Activated CD8-positive, alpha-beta memory T cell treated with anti-CD3 and anti-CD28 coated beads, Interleukin-2, amount 50 U/mL, for 1 hour (primary cell): ENCODE measurements around the gene FKRP.
"Not testable (repeated sequence)": the region's sequence is repeated elsewhere in the genome, so short reads cannot be mapped to it uniquely, and the experiment has no call there.

ENCODE experiments used
- DNase-seq: peaks from one replicate; pipeline ENCODE4 v3.0.0-alpha.2; 2020; ENCODE audit errors: extremely low read depth

FKRP gene

GRCh38 chr19:46759817-46760333 is 14.0 kb downstream of the FKRP start:
- DNase-seq: no peak

DNA sequence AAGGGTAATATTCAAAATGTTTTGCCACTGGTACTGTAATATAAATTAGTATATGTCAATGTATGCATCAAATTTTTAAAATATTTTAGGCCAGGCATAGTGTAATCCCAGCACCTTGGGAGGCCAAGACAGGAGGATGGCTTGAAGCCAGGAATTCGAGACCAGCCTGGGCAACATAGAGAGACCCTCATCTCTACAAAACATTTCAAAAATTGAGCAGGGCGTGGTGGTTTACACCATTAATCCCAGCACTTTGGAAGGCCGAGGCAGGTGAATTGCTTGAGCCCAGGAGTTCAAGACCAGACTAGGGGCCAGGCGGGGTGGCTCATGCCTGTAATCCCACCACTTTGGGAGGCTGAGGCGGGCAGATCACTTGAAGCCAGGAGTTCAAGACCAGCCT is 14.5 kb downstream of the FKRP start:
- DNase-seq: no peak

DNA sequence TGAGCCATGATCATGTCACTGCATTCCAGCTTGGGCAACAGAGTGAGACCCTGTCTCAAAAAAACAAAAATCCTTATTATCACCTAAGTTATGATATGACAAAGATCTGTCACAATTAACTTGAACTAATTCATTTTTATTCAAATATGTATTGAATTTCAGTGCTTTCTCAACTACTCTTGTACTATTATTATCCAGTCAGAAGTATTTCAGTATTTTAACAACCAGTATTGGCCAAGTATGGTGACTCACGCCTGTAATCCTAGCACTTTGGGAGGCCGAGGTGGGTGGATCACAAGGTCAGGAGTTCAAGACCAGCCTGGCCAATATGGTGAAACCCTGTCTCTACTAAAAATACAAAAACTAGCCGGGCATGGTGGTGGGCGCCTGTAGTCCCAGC is 15.0 kb downstream of the FKRP start:
- DNase-seq: not testable (repeated sequence)

DNA sequence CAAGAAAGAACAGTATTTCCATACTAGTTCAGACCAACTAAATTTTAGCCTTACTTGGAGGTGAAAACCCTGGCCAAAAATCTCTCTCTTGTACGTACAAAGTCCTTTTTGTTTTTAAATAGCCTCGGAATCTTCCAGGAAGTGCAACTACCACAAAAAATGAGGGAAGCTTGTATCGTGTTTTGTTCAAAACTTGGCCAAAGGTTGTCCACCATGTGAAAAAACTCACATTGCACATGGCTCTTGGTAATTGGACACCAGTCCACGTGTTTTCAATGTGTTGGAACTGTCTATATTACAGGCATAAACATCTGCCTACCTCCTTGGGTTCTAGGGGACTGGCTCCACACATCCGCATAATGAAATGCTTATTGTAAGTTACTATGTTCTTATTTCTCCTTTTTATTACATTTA is 15.6 kb downstream of the FKRP start:
- no peak for DNase-seq

DNA sequence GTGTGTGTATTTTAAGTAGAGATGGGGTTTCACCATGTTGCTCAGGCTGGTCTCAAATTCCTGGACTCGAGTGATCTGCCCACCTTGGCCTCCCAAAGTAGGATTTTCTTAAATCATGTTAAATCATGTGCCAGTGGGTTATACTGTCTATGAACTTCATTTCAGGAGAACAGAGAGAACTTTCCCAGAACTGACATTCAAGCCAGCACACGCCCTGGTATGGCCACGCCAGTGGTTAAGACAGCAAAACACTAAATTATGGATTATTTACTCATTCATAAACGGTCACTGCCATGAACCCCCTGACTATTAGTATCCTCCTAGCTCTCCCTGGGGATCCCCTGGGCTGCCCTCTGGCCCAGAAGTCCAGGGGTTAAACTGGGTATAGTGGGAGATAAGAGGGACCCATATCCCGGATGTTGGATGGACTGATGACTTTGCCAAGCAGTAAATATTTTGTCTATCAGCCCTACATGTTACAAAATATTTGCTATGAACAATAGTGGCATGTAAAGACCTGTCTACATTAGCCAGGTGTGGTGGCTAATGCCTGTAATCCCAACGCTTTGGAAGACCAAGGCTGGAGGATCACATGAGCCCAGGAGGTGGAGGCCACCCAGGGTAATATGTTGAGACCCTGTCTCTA is 16.5 kb downstream of the FKRP start:
- no peak for DNase-seq

DNA sequence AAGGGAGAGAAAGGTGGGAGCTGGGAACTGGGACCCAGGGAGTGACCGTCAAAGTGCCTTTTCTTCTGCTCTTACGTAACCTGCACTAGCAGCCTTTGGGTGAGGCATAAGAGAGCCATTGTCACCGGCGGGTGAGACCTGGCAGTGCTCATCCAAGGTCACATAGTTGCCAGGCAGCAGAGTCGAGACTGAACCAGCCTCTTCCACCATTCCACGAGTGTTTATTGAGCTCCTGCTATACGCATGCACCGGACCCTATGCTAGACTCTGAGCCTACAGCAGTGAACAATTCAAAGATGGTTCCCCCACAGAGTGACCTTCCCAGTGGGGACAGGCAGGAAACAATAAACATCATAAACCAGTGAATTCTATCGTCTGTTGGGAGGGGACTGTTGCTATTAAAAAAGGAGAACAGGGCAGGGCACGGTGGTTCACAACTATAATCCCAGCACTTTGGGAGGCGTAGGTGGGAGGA is 19.0 kb downstream of the FKRP start:
- no peak for DNase-seq

GRCh38 chr19:46766569-46767317 is 20.9 kb downstream of the FKRP start:
- no peak for DNase-seq

- not testable (repeated sequence) for DNase-seq
Measured at GRCh38 chr19:46768746-46769145, 22.9 kb downstream of the FKRP start.

DNA sequence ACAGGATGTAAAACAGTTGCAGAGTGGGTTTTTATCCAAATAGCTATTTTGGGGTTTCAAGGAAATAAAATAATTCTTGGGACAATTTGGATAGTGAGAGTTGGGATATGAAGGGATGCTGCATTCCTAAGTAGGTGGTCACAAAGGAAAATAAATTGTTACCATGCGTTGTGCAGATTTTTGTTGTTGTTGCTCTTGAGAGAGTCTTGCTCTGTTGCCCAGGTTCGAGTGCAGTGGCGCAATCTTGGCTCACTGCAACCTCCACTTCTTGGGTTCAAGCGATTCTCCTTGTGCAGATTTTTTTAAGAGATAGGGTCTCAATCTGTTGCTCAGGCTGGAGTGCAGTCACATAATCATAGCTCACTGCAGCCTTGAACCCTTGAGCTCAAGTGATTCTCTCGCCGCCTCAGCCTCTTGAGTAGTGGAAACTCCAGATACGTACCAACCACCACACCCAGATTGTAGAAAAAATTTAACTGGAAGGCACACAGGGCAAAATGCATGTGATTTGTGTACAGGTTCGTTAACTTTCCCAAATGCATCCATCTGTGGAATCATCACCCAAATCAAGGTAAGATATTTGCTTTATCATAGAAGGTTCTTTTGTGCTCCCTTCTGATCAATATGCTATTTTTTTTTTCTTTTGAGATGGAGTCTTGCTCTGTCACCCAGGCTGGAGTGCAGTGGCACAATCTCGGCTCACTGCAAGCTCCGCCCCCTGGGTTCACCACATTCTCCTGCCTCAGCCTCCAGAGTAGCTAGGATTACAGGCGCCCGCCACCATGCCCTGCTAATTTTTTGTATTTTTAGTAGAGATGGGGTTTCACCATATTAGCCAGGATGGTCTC is 26.5 kb downstream of the FKRP start:
- DNase-seq: no peak

DNA sequence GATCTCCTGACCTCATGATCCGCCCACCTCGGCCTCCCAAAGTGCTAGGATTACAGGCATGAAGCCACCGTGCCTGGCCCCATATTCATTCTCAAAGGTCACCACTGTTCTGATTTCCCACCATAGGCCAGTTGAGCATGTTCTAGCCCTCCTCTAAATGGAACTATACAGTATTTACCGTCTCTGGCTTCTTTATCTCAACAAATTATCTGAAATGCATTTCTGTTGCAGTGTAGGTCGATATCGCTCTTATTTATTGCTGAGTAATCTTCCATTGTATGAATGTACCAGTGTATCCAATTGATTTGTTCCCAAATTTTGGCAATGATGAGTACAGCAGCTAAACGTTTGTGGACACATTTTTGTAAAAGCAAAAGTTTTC is 27.2 kb downstream of the FKRP start:
- DNase-seq: no peak

DNA sequence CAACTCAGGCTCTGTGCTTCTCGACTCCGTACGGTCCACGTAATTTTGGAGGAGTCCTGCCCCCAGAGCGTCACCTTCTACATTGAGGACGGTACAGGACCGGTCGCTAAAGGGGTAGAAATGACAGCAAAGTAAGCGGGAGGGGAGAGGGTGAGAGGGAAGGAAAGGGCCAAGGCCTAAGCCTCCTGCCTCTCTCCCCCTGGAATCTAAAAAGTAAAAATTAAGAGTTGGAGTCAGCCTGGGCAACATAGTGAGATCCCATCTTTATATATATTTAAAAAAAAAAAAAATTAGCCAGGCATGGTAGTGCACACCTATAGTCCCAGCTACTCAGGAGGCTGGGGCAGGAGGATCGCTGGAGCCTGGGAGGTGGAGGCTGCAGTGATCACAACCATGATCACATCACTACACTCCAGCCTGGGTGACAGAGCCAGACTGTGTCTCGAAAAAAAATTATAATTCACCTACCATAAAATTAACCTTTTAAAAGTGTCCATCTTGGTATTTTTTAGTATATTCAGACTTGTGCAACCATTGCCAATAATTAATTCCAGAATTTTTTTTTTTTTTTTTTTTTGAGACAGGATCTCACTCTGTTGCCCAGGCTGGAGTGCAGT is 29.9 kb downstream of the FKRP start:
- no peak for DNase-seq

DNA sequence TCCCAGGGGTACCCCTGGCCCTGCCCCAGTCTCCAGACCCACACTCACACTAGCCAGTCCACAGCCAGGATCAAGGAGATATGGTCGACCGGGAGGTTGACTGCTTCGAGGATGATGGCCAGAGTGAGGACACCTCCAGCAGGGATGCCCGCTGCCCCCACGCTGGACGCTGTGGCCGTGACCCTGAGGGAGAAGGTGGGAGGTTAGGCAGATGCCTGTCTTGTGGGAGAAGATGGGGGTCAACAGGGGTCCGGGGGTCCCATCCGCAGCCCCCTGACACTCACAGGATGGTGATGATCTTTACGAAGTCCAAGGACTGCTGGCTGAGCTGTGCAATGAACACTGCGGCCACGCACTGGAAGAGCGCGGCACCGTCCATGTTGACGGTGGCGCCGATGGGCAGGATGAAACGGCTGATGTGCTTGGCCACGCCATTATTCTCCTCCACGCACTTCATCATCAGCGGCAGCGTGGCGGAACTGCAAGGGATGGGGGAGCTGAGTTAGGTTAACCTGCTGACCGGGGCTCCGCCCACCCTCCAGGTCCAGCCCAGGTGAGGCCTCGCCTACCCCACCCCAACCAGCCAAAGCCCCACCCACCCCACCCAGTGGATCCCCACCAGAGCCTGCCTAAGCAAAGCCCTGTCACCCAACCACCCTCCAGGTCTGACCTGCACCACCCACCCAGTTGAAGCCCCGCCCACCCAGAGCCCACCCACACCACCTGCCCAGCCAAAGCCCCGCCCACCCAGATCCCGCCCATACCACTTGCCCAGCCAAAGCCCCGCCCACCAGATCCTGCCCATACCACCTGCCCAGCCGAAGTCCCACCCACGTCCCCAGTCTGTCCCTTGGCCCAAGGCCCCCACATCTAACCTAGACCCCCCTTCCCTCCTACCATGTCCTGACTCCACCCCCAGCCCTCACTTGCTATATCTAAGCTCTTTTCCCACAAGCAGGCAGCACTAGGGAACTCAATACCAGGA is 31.4 kb downstream of the FKRP start:
- no peak for DNase-seq

GRCh38 chr19:46777956-46778645 is 32.2 kb downstream of the FKRP start:
- DNase-seq: not testable (repeated sequence)

DNA sequence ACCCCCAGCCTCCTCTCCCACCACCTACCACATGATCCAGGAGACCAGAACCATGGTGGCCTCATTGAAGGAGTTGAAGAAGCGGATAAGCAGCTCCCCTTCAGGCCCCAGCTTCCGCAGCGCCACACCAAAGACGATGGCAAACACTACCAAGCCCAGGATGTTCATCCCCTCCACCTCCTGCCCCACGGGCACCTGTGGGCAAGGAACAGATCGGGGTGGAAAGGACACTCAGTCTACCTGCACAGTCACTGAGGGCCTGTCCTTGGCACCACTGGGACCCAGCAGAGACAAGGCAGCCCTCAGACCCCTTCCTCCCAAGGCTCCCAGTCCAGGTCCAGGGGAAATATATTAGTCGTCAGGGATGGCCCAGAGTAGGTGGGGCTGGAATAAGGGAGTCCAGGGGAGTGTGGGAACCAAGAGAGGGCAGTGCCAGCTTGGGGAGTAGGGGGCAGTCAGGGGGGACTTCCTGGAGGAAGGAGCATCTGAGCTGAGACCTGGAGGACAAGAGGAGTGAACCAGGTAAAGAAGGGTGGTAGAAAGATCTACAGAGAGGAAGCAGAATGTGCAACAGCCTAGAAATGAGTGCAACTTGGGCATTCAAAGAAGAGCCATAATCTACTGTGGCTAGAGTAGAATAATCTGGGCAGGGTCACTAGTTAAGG is 36.6 kb downstream of the FKRP start:
- DNase-seq: no peak

- no peak for DNase-seq
Measured at GRCh38 chr19:46783670-46784069, 37.8 kb downstream of the FKRP start.

GRCh38 chr19:46784262-46785053 is 38.6 kb downstream of the FKRP start:
- no peak for DNase-seq

DNA sequence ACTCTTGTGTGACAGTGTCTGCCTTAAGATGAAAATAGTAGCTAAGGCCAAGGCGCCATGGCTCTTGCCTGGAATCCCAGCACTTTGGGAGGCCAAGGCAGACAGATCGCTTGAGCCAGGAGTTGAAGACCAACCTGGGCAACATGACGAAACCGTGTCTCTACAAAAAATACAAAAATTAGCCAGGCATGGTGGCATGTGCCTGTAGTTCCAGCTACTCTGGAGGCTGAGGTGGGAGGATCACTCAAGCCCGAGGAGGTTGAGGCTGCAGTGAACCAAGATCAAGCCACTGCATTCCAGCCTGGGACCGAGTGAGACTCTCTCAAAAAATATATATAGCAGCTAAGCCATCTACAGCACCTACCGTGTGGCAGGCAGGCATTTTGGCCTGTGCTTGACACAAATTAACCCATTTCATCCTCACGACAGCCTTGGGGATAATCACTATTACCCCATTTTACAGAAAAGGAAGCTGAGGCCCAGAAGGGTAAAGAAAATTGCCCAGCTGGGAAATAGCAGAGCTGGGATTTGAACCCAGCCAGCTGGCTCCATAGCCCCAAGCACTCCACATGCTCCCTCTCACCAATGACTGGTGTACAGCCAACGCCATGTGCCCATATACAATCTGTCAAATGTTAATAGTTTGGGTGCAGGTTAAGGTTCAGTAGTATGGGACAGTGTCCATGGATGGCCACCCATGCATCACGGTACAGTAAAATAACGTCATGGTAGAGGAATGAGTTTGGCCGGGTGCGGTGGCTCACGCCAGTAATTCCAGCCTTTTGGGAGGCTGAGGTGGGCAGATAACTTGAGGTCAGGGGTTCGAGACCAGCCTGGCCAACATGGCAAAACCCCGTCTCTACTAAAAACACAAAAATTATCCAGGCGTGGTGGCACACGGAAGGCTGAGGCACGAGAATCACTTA is 39.5 kb downstream of the FKRP start:
- no peak for DNase-seq

GRCh38 chr19:46785980-46786235 is 40.1 kb downstream of the FKRP start:
- DNase-seq: no peak
